Loucy (cell line): ENCODE data around the gene EGF.

ENCODE experiments used
- H2AFZ ChIP-seq: fragments of 200-600 bp; sonication (generic); 2 replicates; pipeline ENCODE4 v1.6.0; 2016; ENCODE audit warnings: antibody characterized with exemption, mild to moderate bottlenecking, low read length, moderate library complexity
- H3F3A ChIP-seq: fragments of 200-600 bp; 2 replicates; pipeline ENCODE4 v1.6.0; 2016; ENCODE audit warnings: antibody characterized with exemption, low read depth, mild to moderate bottlenecking
- H3K27me3 ChIP-seq: fragments of 200-600 bp; sonication (generic); 2 replicates; pipeline ENCODE4 v1.6.1; 2014; ENCODE audit warnings: low read length, mild to moderate bottlenecking; ENCODE audit not compliant: insufficient read depth, poor library complexity, severe bottlenecking
- H3K36me3 ChIP-seq: fragments of 200-600 bp; sonication (generic); 2 replicates; pipeline ENCODE4 v1.6.1; 2016; ENCODE audit warnings: low read length; ENCODE audit not compliant: insufficient read depth
- H3K4me1 ChIP-seq: fragments of 200-600 bp; sonication (generic); 2 replicates; pipeline ENCODE4 v1.5.1; 2014; ENCODE audit warnings: low read length, mild to moderate bottlenecking; ENCODE audit not compliant: insufficient read depth, poor library complexity, severe bottlenecking
- H3K4me2 ChIP-seq: fragments of 200-600 bp; sonication (generic); 2 replicates; pipeline ENCODE4 v1.6.0; 2014; ENCODE audit warnings: antibody characterized with exemption, low read length, low read depth, mild to moderate bottlenecking; ENCODE audit not compliant: poor library complexity, severe bottlenecking
- H3K4me3 ChIP-seq: fragments of 200-600 bp; sonication (generic); 2 replicates; pipeline ENCODE4 v1.5.1; 2014; ENCODE audit warnings: low read length, mild to moderate bottlenecking, mixed read lengths; ENCODE audit not compliant: poor library complexity, severe bottlenecking
- H3K79me2 ChIP-seq: fragments of 200-600 bp; sonication (generic); 2 replicates; pipeline ENCODE4 v1.6.1; 2014; ENCODE audit warnings: low read length; ENCODE audit not compliant: insufficient read depth
- H3K9ac ChIP-seq: fragments of 200-600 bp; sonication (generic); 2 replicates; pipeline ENCODE4 v1.6.0; 2014; ENCODE audit warnings: mild to moderate bottlenecking, low read depth, low read length, moderate library complexity; ENCODE audit not compliant: poor library complexity, severe bottlenecking
- H3K9me2 ChIP-seq: fragments of 200-600 bp; sonication (generic); replicated peaks from 2 replicates; pipeline ENCODE4 v1.6.1; 2016; ENCODE audit warnings: low read depth, low read length, mixed read lengths
- H3K9me3 ChIP-seq: fragments of 200-600 bp; sonication (generic); 2 replicates; pipeline ENCODE4 v1.6.1; 2014; ENCODE audit warnings: mild to moderate bottlenecking, antibody characterized with exemption, low read length, low read depth; ENCODE audit not compliant: insufficient read depth
- H4K20me1 ChIP-seq: fragments of 200-600 bp; sonication (generic); 2 replicates; pipeline ENCODE4 v1.6.0; 2014; ENCODE audit warnings: antibody characterized with exemption, low read length, mild to moderate bottlenecking; ENCODE audit not compliant: insufficient read depth, poor library complexity, severe bottlenecking
- EZH2phosphoT487 ChIP-seq: fragments of 200-600 bp; IDR thresholded peaks from 2 replicates; pipeline ENCODE4 v1.6.1; 2018; ENCODE audit warnings: antibody characterized with exemption, mild to moderate bottlenecking, moderate library complexity, borderline replicate concordance
- TF ChIP-seq, protein P1 (sequence below): fragments of 200-600 bp; sonication (generic); conservative IDR thresholded peaks from 2 replicates; pipeline ENCODE4 v1.5.1; 2014; ENCODE audit warnings: mild to moderate bottlenecking, antibody characterized with exemption, low read length

Gene EGF

GRCh38 chr4:109959195-109959594 is 46.5 kb downstream of the EGF start:
- Histone ChIP-seq H3K9ac (no peak overlapping the region), H3K4me3 (no peak overlapping the region), H4K20me1 (no peaks in the 10 kb centered on the region), H3F3A (no peaks in the 10 kb centered on the region), H3K27me3 (no peaks in the 10 kb centered on the region), H3K36me3 (no peaks in the 10 kb centered on the region), H3K4me1 (no peaks in the 10 kb centered on the region), H3K4me2 (no peak overlapping the region), H3K9me3 (no peaks in the 10 kb centered on the region), H3K9me2 (no peaks in the 10 kb centered on the region), H2AFZ (no peak overlapping the region), H3K79me2 (no peaks in the 10 kb centered on the region)
- TF ChIP-seq EZH2phosphoT487: no peak
- TF ChIP-seq, protein P1, sequence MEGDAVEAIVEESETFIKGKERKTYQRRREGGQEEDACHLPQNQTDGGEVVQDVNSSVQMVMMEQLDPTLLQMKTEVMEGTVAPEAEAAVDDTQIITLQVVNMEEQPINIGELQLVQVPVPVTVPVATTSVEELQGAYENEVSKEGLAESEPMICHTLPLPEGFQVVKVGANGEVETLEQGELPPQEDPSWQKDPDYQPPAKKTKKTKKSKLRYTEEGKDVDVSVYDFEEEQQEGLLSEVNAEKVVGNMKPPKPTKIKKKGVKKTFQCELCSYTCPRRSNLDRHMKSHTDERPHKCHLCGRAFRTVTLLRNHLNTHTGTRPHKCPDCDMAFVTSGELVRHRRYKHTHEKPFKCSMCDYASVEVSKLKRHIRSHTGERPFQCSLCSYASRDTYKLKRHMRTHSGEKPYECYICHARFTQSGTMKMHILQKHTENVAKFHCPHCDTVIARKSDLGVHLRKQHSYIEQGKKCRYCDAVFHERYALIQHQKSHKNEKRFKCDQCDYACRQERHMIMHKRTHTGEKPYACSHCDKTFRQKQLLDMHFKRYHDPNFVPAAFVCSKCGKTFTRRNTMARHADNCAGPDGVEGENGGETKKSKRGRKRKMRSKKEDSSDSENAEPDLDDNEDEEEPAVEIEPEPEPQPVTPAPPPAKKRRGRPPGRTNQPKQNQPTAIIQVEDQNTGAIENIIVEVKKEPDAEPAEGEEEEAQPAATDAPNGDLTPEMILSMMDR: no peak

DNA sequence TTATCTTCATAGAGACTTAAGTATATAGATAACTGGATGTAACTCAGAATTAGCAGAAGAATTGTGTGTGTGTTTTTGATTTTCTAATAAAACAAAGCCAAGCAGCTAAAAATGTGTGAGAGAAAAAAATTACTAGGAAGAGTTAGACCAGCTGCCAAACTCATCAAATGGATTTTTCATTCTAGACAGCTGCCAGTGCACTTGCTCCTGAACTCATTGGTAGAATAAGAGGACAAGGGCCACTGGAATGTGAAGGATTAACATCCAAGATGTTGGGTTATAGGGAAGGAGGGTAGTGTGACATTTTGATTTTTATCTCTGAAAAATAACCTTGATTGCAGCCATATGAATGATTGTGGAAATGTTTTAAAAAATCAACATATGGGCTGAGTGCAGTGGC is 49.7 kb downstream of the EGF start:
- H3K36me3 ChIP-seq: no peaks in the 10 kb centered on the region
- TF ChIP-seq, protein P1: no peak
- no peaks in the 10 kb centered on the region for H3F3A ChIP-seq

GRCh38 chr4:109966891-109967481 is 54.3 kb downstream of the EGF start:
- Histone ChIP-seq H3K36me3 (no peaks in the 10 kb centered on the region), H3K79me2 (no peaks in the 10 kb centered on the region), H3K4me1 (peaks cover 33% of the 10 kb centered on the region), H4K20me1 (no peaks in the 10 kb centered on the region), H3K9me2 (no peaks in the 10 kb centered on the region), H3K4me2 (no peak overlapping the region), H3K27me3 (no peaks in the 10 kb centered on the region), H3K9me3 (no peaks in the 10 kb centered on the region), H3F3A (no peaks in the 10 kb centered on the region), H3K4me3 (no peak overlapping the region), H3K9ac (no peak overlapping the region), H2AFZ (no peak overlapping the region)
- no peak for TF ChIP-seq EZH2phosphoT487
- TF ChIP-seq, protein P1: no peak

More for the DNA sequence above, 49.7 kb downstream of the EGF start:
- no peaks in the 10 kb centered on the region for H3K27me3 ChIP-seq
- H3K4me2 ChIP-seq: no peak overlapping the region
- H3K4me1 ChIP-seq: peaks cover 3% of the 10 kb centered on the region
- no peak overlapping the region; the same call in 1 of the 2 replicates for H2AFZ ChIP-seq
- H3K9me2 ChIP-seq: no peaks in the 10 kb centered on the region
- H4K20me1 ChIP-seq: no peaks in the 10 kb centered on the region
- H3K4me3 ChIP-seq: no peak overlapping the region
- no peaks in the 10 kb centered on the region for H3K79me2 ChIP-seq
- H3K9me3 ChIP-seq: no peaks in the 10 kb centered on the region
- no peak overlapping the region for H3K9ac ChIP-seq
